DOHH2 (cell line): ENCODE data around the gene STK33.

ENCODE experiments used
- EZH2phosphoT487 ChIP-seq: fragments of 200-600 bp; sonication (generic); IDR thresholded peaks from 2 replicates; pipeline ENCODE4 v1.6.1; 2017; ENCODE audit warnings: borderline replicate concordance, mild to moderate bottlenecking, antibody characterized with exemption, low read length, moderate library complexity, mixed read lengths
- TF ChIP-seq, protein P1 (sequence below): fragments of 200-600 bp; sonication (generic); IDR thresholded peaks from one replicate; pipeline ENCODE4 v1.5.1; 2014; ENCODE audit warnings: antibody characterized with exemption, mild to moderate bottlenecking, low read depth, low read length; ENCODE audit not compliant: poor library complexity, severe bottlenecking

DNA sequence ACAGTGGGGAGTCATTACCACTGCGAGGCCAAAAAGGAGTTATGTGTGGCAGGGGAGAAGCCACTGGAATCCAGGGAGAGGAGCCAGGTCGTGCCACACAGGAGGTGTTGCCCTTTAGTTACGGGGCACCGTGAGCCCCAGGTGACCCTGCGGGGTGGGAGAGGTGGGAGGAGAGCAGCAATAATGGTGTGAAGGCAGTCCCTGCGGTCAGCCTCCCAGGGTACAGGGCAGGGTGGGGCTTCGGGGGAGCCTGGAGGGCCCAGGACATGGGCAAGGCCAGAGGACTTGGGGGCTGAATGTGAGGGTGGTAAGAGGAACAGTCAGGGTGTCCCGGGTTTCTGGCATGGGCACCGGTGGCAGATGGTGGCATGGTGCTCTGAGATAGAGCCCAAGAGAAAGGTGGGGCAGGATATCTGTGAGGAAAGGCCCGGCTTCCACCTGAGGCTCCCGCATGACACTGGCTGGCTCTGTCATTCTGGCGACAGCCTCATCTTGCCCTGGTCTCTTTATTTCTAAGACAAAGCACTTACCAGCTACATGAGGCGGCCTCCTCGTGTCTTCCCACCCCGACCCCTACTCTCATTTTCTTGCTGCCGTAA lies 247.8 kb downstream of the STK33 start:
- TF ChIP-seq, protein P1, sequence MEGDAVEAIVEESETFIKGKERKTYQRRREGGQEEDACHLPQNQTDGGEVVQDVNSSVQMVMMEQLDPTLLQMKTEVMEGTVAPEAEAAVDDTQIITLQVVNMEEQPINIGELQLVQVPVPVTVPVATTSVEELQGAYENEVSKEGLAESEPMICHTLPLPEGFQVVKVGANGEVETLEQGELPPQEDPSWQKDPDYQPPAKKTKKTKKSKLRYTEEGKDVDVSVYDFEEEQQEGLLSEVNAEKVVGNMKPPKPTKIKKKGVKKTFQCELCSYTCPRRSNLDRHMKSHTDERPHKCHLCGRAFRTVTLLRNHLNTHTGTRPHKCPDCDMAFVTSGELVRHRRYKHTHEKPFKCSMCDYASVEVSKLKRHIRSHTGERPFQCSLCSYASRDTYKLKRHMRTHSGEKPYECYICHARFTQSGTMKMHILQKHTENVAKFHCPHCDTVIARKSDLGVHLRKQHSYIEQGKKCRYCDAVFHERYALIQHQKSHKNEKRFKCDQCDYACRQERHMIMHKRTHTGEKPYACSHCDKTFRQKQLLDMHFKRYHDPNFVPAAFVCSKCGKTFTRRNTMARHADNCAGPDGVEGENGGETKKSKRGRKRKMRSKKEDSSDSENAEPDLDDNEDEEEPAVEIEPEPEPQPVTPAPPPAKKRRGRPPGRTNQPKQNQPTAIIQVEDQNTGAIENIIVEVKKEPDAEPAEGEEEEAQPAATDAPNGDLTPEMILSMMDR, result no peak
- no peak for TF ChIP-seq EZH2phosphoT487
